OCI-LY7 (cell line): ENCODE data around the gene SLC35E2B. TPM values are rescaled to one million over a fixed set of nuclear protein-coding genes. Genes with fewer than 3 reads are reported as not detected.
"Not testable (repeated sequence)": the region's sequence is repeated elsewhere in the genome, so short reads cannot be mapped to it uniquely, and the experiment has no call there.

ENCODE experiments used
- BruUV-seq: library from RNA; stranded (reverse); fragments of 400-500 nt; replicated peaks from 2 replicates; lab custom pipeline; 2021; lab: Mats Ljungman, UMichigan
- CTCF ChIA-PET: fragments of 300-600 bp; sonication (Branson Sonifier 250); formaldehyde crosslinking; loops from one replicate; lab custom pipeline; 2022; ENCODE audit warnings: antibody characterized with exemption; ENCODE audit not compliant: unreplicated experiment; lab: Charles Lee
- POLR2A ChIA-PET: fragments of 300-600 bp; sonication (Branson Sonifier 250); formaldehyde crosslinking; loops from one replicate; lab custom pipeline; 2022; ENCODE audit warnings: antibody characterized with exemption; lab: Charles Lee
- DNase-seq: peaks from one replicate; pipeline ENCODE4 v3.0.0-alpha.2; 2015; ENCODE audit warnings: low spot score
- H2AFZ ChIP-seq: fragments of 200-600 bp; sonication (generic), shearing (Covaris generic); 2 replicates; pipeline ENCODE4 v1.6.1; 2014; ENCODE audit warnings: mild to moderate bottlenecking, antibody characterized with exemption, low read length, moderate library complexity
- H3K27ac ChIP-seq: fragments of 200-600 bp; sonication (generic); 2 replicates; pipeline ENCODE4 v1.5.1; 2014; ENCODE audit warnings: mixed run types, low read depth, mild to moderate bottlenecking, moderate library complexity, low read length, inconsistent platforms; ENCODE audit not compliant: poor library complexity, severe bottlenecking
- H3K36me3 ChIP-seq: fragments of 200-600 bp; sonication (generic); 2 replicates; pipeline ENCODE4 v1.6.1; 2014; ENCODE audit warnings: mild to moderate bottlenecking, antibody characterized with exemption, low read length, moderate library complexity, mixed read lengths; ENCODE audit not compliant: insufficient read depth
- H3K4me1 ChIP-seq: fragments of 200-600 bp; sonication (generic); 2 replicates; pipeline ENCODE4 v1.5.1; 2014; ENCODE audit warnings: mild to moderate bottlenecking, low read length; ENCODE audit not compliant: insufficient read depth, poor library complexity, severe bottlenecking
- H3K4me2 ChIP-seq: fragments of 200-600 bp; sonication (generic); 2 replicates; pipeline ENCODE4 v1.6.1; 2014; ENCODE audit warnings: mild to moderate bottlenecking, low read length
- H3K4me3 ChIP-seq: fragments of 200-600 bp; sonication (generic); 2 replicates; pipeline ENCODE4 v1.5.1; 2014; ENCODE audit warnings: mild to moderate bottlenecking, low read depth, low read length; ENCODE audit not compliant: poor library complexity, severe bottlenecking
- H3K79me2 ChIP-seq: fragments of 200-600 bp; sonication (generic); 2 replicates; pipeline ENCODE4 v1.6.1; 2016; ENCODE audit warnings: low read depth, mild to moderate bottlenecking, low read length, moderate library complexity, mixed read lengths; ENCODE audit not compliant: insufficient read depth
- H3K9me2 ChIP-seq: fragments of 200-600 bp; sonication (generic); 2 replicates; pipeline ENCODE4 v1.6.1; 2016; ENCODE audit warnings: mild to moderate bottlenecking, low read length, mixed read lengths; ENCODE audit not compliant: insufficient read depth
- H3K9me3 ChIP-seq: fragments of 200-600 bp; sonication (generic); 2 replicates; pipeline ENCODE4 v1.6.1; 2014; ENCODE audit warnings: mild to moderate bottlenecking, mixed run types, low read length, mixed read lengths
- H4K20me1 ChIP-seq: fragments of 200-600 bp; sonication (generic); 2 replicates; pipeline ENCODE4 v1.6.1; 2014; ENCODE audit warnings: mild to moderate bottlenecking, antibody characterized with exemption, low read length, moderate library complexity, mixed read lengths; ENCODE audit not compliant: insufficient read depth
- EZH2phosphoT487 ChIP-seq: fragments of 200-600 bp; sonication (generic); IDR thresholded peaks from 2 replicates; pipeline ENCODE4 v1.6.1; 2018; ENCODE audit warnings: low read depth, borderline replicate concordance, mild to moderate bottlenecking, mixed run types, antibody characterized with exemption, low read length, moderate library complexity, mixed read lengths
- intact Hi-C: fragments of 100-400 bp; cut with micrococcal nuclease; formaldehyde crosslinking; loops from one replicate; pipeline ENCODE4 v1.10.0; 2022; ENCODE audit not compliant: unreplicated experiment
- total RNA-seq, 2 experiments: library from RNA; depleted of rRNA in 1 of 2; stranded (reverse); fragments of >200 nt in 1 of 2; shearing (Covaris generic) in 1 of 2; gene quantifications; 2 replicates each; pipeline ENCODE4 v1.2.3, GENCODE V29; 2014 to 2022
- TF ChIP-seq, protein P1 (sequence below): fragments of 200-600 bp; sonication (generic); conservative IDR thresholded peaks from 2 replicates; pipeline ENCODE4 v1.5.1; 2014; ENCODE audit warnings: mild to moderate bottlenecking, antibody characterized with exemption, low read length, moderate library complexity, mixed read lengths

Gene SLC35E2B
- total RNA-seq, 2 experiments from 2014 or later, result 26.6 to 58.9 TPM

DNA sequence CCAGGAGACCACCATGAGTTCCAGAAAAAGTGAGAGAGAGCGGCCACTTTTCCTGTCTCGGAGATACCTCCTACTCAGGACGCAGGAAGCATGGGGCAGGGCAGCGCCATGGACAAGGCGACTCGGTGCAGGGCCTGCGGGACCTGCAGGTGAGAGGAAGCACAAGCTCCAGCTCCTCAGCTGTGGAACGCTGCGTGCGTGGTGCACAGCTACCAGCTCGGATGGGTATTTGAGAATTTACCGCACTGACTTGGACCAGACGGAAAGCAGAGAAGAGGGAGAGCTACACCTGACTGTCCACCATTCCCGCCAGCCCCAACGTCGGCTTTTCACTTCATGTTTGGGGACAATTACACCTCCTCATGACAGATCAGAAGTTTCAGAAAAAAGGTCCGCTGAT lies 39.8 kb upstream of the SLC35E2B start:
- Histone ChIP-seq H3K79me2 (no peaks in the 10 kb centered on the region), H3K9me3 (no peaks in the 10 kb centered on the region), H2AFZ (no peak overlapping the region), H3K27ac (no peak overlapping the region), H3K4me3 (no peak overlapping the region), H3K4me1 (no peaks in the 10 kb centered on the region), H3K9me2 (no peaks in the 10 kb centered on the region), H4K20me1 (no peaks in the 10 kb centered on the region), H3K36me3 (peaks cover 12% of the 10 kb centered on the region), H3K4me2 (no peak overlapping the region)
- ChIA-PET POLR2A (no interaction called here), CTCF (no interaction called here)
- no peak for DNase-seq
- no peak for TF ChIP-seq EZH2phosphoT487
- TF ChIP-seq, protein P1, sequence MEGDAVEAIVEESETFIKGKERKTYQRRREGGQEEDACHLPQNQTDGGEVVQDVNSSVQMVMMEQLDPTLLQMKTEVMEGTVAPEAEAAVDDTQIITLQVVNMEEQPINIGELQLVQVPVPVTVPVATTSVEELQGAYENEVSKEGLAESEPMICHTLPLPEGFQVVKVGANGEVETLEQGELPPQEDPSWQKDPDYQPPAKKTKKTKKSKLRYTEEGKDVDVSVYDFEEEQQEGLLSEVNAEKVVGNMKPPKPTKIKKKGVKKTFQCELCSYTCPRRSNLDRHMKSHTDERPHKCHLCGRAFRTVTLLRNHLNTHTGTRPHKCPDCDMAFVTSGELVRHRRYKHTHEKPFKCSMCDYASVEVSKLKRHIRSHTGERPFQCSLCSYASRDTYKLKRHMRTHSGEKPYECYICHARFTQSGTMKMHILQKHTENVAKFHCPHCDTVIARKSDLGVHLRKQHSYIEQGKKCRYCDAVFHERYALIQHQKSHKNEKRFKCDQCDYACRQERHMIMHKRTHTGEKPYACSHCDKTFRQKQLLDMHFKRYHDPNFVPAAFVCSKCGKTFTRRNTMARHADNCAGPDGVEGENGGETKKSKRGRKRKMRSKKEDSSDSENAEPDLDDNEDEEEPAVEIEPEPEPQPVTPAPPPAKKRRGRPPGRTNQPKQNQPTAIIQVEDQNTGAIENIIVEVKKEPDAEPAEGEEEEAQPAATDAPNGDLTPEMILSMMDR, result no peak
- no TSS peak for BruUV-seq
- intact Hi-C loops, result no loop called here

DNA sequence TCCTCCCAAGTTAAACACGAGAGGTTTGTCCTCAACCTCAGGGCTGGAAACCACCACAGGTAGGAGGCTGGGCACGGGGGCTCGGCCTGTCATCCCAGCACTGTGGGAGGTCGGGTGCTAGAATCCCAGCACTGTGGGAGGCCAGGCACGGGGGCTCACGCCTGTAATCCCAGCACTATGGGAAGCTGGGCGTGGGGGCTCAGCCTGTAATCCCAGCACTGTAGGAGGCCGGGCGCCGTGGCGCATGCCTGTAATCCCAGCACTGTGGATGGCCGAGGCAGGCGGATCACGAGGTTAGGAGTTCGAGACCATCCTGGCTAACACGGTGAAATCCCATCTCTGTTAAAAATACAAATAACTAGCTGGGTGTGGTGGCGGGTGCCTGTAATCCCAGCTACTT lies 38.3 kb upstream of the SLC35E2B start:
- ChIA-PET CTCF (interaction anchor here (0.6 kb wide), 1 partner anchor 10 kb away, joined by 3 read pairs; no protein-coding TSS in a partner anchor), POLR2A (no interaction called here)
- H4K20me1 ChIP-seq, result no peaks in the 10 kb centered on the region
- no peaks in the 10 kb centered on the region for H3K9me2 ChIP-seq
- DNase-seq, result no peak
- no peak overlapping the region for H3K27ac ChIP-seq
- H3K36me3 ChIP-seq, result peaks cover 12% of the 10 kb centered on the region
- TF ChIP-seq, protein P1, result no peak
- TF ChIP-seq EZH2phosphoT487, result no peak
- no peaks in the 10 kb centered on the region for H3K4me1 ChIP-seq
- no peaks in the 10 kb centered on the region for H3K79me2 ChIP-seq
- intact Hi-C loops, result no loop called here
- BruUV-seq, result no TSS peak
- no peak overlapping the region for H2AFZ ChIP-seq
- H3K4me3 ChIP-seq, result no peak overlapping the region
- H3K9me3 ChIP-seq, result no peaks in the 10 kb centered on the region
- no peak overlapping the region for H3K4me2 ChIP-seq

DNA sequence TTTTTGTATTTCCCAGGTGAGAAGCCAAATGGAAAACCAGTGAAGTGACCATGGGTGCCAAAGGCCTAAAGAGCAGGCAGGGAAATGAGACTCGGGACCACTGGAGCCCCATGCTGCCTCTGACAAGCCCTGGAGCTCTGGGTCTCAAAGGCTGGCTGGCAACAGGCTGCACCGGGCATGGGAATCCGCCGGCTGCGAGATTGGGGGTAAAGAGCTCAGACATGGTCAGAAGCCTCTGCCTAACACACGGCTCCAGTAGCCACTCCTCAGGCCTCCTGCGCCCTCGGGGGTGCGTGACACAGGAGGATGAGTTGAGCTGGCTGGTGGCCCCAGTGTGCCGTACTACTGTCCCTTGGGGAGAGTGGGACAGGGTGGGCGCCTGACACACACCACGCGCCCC lies 37.6 kb upstream of the SLC35E2B start:
- CTCF ChIA-PET, POLR2A ChIA-PET, H3K27ac ChIP-seq, H2AFZ ChIP-seq, DNase-seq, H3K4me3 ChIP-seq, H3K9me3 ChIP-seq, H3K4me2 ChIP-seq, H3K4me1 ChIP-seq, H3K79me2 ChIP-seq, H4K20me1 ChIP-seq, BruUV-seq, H3K9me2 ChIP-seq, intact Hi-C loops: not testable (repeated sequence)
- H3K36me3 ChIP-seq, result peaks cover 12% of the 10 kb centered on the region

DNA sequence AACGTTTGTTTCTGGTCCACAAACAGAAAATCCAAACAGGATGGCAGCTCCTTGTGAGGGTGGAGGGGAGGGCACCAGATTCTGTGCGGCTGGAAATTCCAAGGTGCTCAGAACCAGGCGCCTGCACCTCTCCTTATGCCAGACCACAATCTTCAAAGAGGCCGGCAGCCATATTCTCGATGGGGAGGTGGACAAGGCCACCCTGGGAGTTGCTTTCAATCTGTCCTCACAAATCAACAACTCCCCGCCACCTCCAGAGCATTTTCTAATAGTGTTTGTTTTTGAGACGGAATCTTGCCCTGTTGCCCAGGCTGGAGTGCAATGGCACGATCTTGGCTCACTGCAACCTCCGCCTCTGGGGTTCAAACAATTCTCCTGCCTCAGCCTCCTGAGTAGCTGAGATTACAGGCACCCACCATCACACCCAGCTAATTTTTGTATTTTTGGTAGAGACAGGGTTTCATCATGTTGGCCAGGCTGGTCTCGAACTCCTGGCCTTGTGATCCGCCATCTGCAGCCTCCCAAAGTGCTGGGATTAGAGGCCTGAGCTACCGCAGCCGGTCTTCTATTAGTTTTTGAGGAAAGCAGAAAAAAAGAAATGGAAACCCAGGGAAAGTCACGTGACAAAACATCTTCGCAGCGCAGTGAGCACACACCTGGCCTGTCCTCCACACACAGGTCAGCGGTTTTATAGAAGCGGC lies 36.7 kb upstream of the SLC35E2B start:
- POLR2A ChIA-PET, H2AFZ ChIP-seq, H3K4me1 ChIP-seq, intact Hi-C loops, H3K27ac ChIP-seq, H3K9me3 ChIP-seq, H3K9me2 ChIP-seq, H3K4me2 ChIP-seq, H3K4me3 ChIP-seq, H4K20me1 ChIP-seq, CTCF ChIA-PET, H3K79me2 ChIP-seq, DNase-seq, BruUV-seq: not testable (repeated sequence)
- H3K36me3 ChIP-seq, result peaks cover 12% of the 10 kb centered on the region

DNA sequence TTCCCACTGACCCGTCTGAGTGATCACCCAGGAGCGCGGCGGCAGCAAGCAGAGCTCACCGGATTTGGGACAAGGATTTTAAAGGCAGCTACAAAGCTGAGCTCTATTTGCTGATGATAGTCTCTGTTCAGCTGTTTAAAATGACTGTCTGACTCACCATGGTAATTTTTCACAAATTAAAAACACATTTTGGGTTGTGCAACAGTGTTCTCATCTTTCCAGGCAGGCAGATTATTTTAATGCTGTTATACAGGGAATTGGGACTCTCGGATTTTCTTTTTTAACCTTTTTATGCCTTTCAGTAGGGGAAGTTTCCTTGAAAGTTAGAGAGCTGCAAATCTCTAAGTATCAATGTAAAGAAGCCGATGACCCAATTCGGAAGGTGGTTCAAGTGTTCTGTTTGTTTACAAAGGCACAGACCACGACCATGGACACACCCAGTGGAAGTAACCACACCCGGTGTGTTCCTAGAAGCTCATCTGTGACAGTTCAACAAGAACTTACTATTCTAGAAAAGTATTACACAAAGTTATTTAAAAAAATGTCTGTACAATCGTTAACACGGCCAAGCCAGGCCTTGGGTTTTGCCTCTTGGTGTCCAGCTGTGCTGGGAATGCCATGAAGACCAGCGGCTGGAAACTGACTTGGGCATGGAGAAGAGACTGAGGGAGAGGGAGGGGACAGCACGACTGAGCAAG lies 35.9 kb upstream of the SLC35E2B start:
- H4K20me1 ChIP-seq, H3K4me2 ChIP-seq, BruUV-seq, H3K79me2 ChIP-seq, H3K9me2 ChIP-seq, DNase-seq, H3K9me3 ChIP-seq, CTCF ChIA-PET, H3K27ac ChIP-seq, H3K4me1 ChIP-seq, H3K4me3 ChIP-seq, intact Hi-C loops, H2AFZ ChIP-seq, POLR2A ChIA-PET: not testable (repeated sequence)
- H3K36me3 ChIP-seq, result peaks cover 12% of the 10 kb centered on the region
